Measurements from ENCODE around the gene ATP12A. TPM values are rescaled to one million over a fixed set of nuclear protein-coding genes. Genes with fewer than 3 reads are reported as not detected.

ATP12A gene
- total and polyA plus RNA-seq, 2 of the 8 experiments (the other 6 are each of a cell fraction or from before 2014, with no cell fraction given), result 0.80 to 1.3 TPM

DNA sequence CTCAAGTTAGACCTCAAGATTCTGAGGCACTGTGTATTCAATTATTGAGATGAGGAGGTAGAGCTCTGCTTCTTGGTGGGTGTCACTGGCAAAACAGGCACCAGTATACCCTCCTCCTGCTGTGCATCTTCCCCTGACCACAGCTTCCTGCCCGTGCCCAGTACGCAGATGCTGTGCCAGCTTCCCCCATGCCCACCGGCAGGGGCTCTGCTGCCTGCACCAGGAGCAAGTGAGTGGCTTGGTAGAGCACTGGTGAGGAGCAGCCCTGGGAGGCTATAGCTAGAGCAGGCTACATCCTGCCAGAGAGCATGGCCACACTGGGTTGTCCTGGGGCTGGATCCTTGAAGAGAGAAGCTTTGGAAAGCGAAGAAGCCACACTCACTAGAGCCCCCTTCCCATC lies 62.8 kb downstream of the ATP12A start:
- Histone ChIP-seq H4K91ac (replicated peaks; ENCODE audit: insufficient read length, low read length) (peak overlapping the region; percentile 30), H4K20me1 (replicated peaks in 1 of 2; ENCODE audit: control insufficient read depth in 1 of 2, insufficient read depth in 2 of 2, low read length in 2 of 2) (peaks cover 0 to 2% of the 10 kb centered on the region in 2 experiments), H2AK5ac (ENCODE audit: low read depth, low read length) (0 out of 2 replicates have a peak overlapping the region, but pooled peaks have one; percentile 40), H2BK5ac (ENCODE audit: low read depth, low read length) (no peak overlapping the region), H3K23me2 (ENCODE audit: low read depth, low read length) (peaks cover 11% of the 10 kb centered on the region), H2AFZ (ENCODE audit: low read length) (no peak overlapping the region), H3K4me1 (replicated peaks in 1 of 4; ENCODE audit: control insufficient read depth in 3 of 4, insufficient read depth in 4 of 4, low read length in 3 of 4) (peaks cover 0 to 18% (median 8%) of the 10 kb centered on the region in 4 experiments; a peak in 5 of 7 replicates), H4K8ac (ENCODE audit: extremely low read depth, insufficient read depth, low read length) (no peak overlapping the region), H3K4me3 (ENCODE audit: extremely low read depth in 1 of 4, insufficient read depth in 2 of 4, low read depth in 3 of 4, low read length in 4 of 4) (no peak overlapping the region), H3K18ac (ENCODE audit: extremely low read depth, low read length) (no peak overlapping the region), H3K79me1 (ENCODE audit: low read depth, low read length) (no peaks in the 10 kb centered on the region), H3K4ac (replicated peaks; ENCODE audit: insufficient read length, low read depth, low read length) (no peak overlapping the region), H3K79me2 (ENCODE audit: control insufficient read depth in 1 of 2, insufficient read depth in 2 of 2, low read length in 2 of 2) (no peaks in the 10 kb centered on the region), H3K27ac (ENCODE audit: low read depth, low read length) (no peak overlapping the region), H3K14ac (ENCODE audit: insufficient read length) (no peak overlapping the region), H3K9me3 (ENCODE audit: insufficient read depth in 2 of 2, low read depth in 1 of 2, low read length in 1 of 2) (no peaks in the 10 kb centered on the region; a peak in 1 of 4 replicates), H2BK15ac (ENCODE audit: low read length) (peak overlapping the region; percentile 46; the same call in 1 of the 2 replicates), H3K27me3 (replicated peaks in 1 of 4; ENCODE audit: control insufficient read depth in 3 of 4, extremely low read depth in 1 of 4, insufficient read depth in 3 of 4, low read length in 3 of 4) (peaks cover 38 to 48% (median 47%) of the 10 kb centered on the region in 4 experiments), H3K56ac (replicated peaks; ENCODE audit: insufficient read length, low read depth, low read length) (no peak overlapping the region), H2BK20ac (ENCODE audit: low read length) (0 out of 2 replicates have a peak overlapping the region, but pooled peaks have one; percentile 61), H3K4me2 (ENCODE audit: insufficient read depth in 1 of 2, low read depth in 2 of 2, low read length in 2 of 2) (no peak overlapping the region), H2BK120ac (replicated peaks; ENCODE audit: low read depth, low read length) (no peak overlapping the region), H3K36me3 (ENCODE audit: control insufficient read depth in 2 of 4, insufficient read depth in 4 of 4, low read length in 3 of 4) (peaks cover 0 to 5% (median 0%) of the 10 kb centered on the region in 4 experiments; a peak in 1 of 8 replicates), H3K23ac (ENCODE audit: insufficient read length) (no peak overlapping the region), H2BK12ac (ENCODE audit: low read depth, low read length) (no peak overlapping the region), H4K5ac (ENCODE audit: insufficient read length, low read depth, low read length) (no peak overlapping the region), H3K9ac (replicated peaks in 1 of 4; ENCODE audit: extremely low read depth in 1 of 4, low read depth in 3 of 4, low read length in 3 of 4) (no peak overlapping the region)
- FAIRE-seq (no peak), DNase-seq (ENCODE audit: low read depth in 1 of 2, low spot score in 2 of 2) (no peak)
- ChIA-PET CTCF (ENCODE audit: partially characterized antibody) (interaction anchor here (1.0 to 2.7 kb wide), 7 partner anchors 9 to 241 kb away, joined by 3 to 12 read pairs (median 6); no protein-coding TSS in a partner anchor), POLR2A (ENCODE audit: partially characterized antibody) (interaction anchor here (1.1 kb wide), 1 partner anchor 62 kb away, joined by 3 read pairs; no protein-coding TSS in a partner anchor)
- WGBS, 2 experiments (ENCODE audit: extremely low coverage in 1 of 2, insufficient coverage in 1 of 2, insufficient read length in 1 of 2, insufficient replicate concordance in 2 of 2, low coverage in 1 of 2, low lambda C conversion rate in 2 of 2, missing lambda C conversion rate in 1 of 2), result 93% methylated on average over 3 of the region's 4 CpGs; no CpG with 5 or more reads in 1 of the 2 experiments
- no peak for TF ChIP-seq TBP (IDR thresholded peaks at IDR 0.05; ENCODE audit: low read depth, low read length)

Data from H1 (cell line).